H1 (cell line): ENCODE results near the gene SLC4A11. TPM values are rescaled to one million over a fixed set of nuclear protein-coding genes. Genes with fewer than 3 reads are reported as not detected.

Experiments used
- ATF2 ChIP-seq: IDR thresholded peaks from 2 replicates; pipeline ENCODE4 v1.6.1; 2012; ENCODE audit warnings: low read length, inconsistent platforms
- BRCA1 ChIP-seq: IDR thresholded peaks from 2 replicates; pipeline ENCODE4 v1.6.1; 2012; ENCODE audit warnings: low read depth, low read length, improper control_type of control experiment
- CHD7 ChIP-seq: fragments of 300-600 bp; sonication (generic); IDR thresholded peaks from 2 replicates; pipeline ENCODE4 v1.7.1; 2012; ENCODE audit warnings: low read length, moderate library complexity, mild to moderate bottlenecking, inconsistent platforms; ENCODE audit not compliant: insufficient replicate concordance
- EGR1 ChIP-seq: IDR thresholded peaks from 2 replicates; pipeline ENCODE4 v1.6.1; 2011; ENCODE audit warnings: low read depth, low read length, borderline replicate concordance
- MAFK ChIP-seq: IDR thresholded peaks from 2 replicates; pipeline ENCODE4 v1.6.1; 2012; ENCODE audit warnings: low read depth, mild to moderate bottlenecking, improper control_type of control experiment, low read length
- NANOG ChIP-seq: IDR thresholded peaks from 2 replicates; pipeline ENCODE4 v1.6.1; 2011; ENCODE audit warnings: low read length, low read depth, mild to moderate bottlenecking, inconsistent platforms; ENCODE audit not compliant: insufficient read depth, poor library complexity, severe bottlenecking
- RAD21 ChIP-seq, 2 experiments: IDR thresholded peaks in 1 of 2; conservative IDR thresholded peaks in 1 of 2; 2 replicates each; pipeline ENCODE4 v1.6.1; 2011; ENCODE audit warnings: low read depth in 2 of 2, low read length in 2 of 2, improper control_type of control experiment in 1 of 2, inconsistent platforms in 1 of 2, mild to moderate bottlenecking in 1 of 2, moderate library complexity in 1 of 2
- SP4 ChIP-seq: IDR thresholded peaks from 2 replicates; pipeline ENCODE4 v1.6.1; 2012; ENCODE audit warnings: low read length, inconsistent platforms
- YY1 ChIP-seq: IDR thresholded peaks from 2 replicates; pipeline ENCODE4 v1.6.1; 2011; ENCODE audit warnings: low read depth, mild to moderate bottlenecking, low read length
- polyA plus RNA-seq, 7 experiments: library from polyadenylated mRNA; depleted of rRNA in 3 of 7; stranded (reverse) in 5 of 7; unstranded in 2 of 7; fragments of >200 nt in 5 of 7; fragments of 200-250 nt in 2 of 7; gene quantifications; 1 replicate in 5 of 7; 2 replicates in 1 of 7; 4 replicates in 1 of 7; pipeline versions ENCODE4 v1.2.1 to v1.2.3, GENCODE V29; 2011 to 2013; ENCODE audit warnings: missing spikeins in 2 of 7, mixed read lengths in 2 of 7
- total RNA-seq: library from RNA; stranded (reverse); fragmentation: NEBNext Ultra II Directional; extraction: Animal tissue kit (Norgen Biotek cat#: 25700); gene quantifications from 2 replicates; pipeline ENCODE4 v1.2.1, GENCODE V29; 2021

SLC4A11 gene
- total and polyA plus RNA-seq, 2 of the 8 experiments (the other 6 are each of a cell fraction or from before 2014, with no cell fraction given): 11.9 to 32.3 TPM

GRCh38 chr20:3190681-3191111 lies 48.3 kb downstream of the SLC4A11 start (continued):
- TF ChIP-seq CHD7 (no peak), RAD21 (IDR thresholded peaks at IDR 0.05 in 1 of 2, conservative IDR thresholded peaks at IDR 0.05 in 1 of 2; ENCODE audit: low read depth in 2 of 2, low read length in 2 of 2) (0 out of 4 replicates have a peak, but pooled peaks of 1 of the 2 experiments have one; percentile 18), YY1 (no peak), NANOG (no peak), MAFK (no peak), EGR1 (no peak), ATF2 (no peak), BRCA1 (no peak), SP4 (no peak)
